Measurements from ENCODE around the gene IP6K2.

DNA sequence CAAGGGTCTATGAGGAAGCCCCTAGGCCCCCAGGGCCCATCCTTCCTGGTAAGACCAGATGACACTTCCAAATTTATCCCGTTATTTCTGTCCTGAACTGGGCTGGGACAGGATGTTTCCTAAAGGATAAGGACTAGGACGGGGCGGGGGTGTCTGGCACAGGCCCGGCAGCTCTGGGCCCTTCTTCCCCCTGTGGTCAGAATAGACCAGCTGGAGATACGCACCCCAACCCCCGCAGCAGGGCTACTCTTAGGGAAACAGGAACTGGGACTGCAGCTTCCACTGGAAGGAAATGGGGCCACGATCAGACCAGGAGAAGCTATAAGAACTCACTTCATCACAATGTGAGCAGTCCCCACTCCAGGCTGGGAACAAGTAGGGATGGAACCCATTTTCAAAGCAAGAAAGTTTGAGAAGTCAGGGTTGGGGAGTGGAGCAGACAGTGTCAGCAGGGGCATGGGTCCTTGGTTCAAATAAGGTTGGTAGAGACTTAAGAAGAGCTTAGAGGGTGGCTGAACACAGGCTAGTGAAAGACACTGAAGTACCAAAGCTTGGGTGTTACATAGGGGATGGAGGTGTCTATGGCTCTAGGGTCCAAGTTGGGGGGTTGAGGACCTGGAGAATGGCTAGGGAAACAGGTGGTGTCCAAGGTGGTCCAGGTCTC is 32.4 kb downstream of the IP6K2 start:
- TF ChIP-seq EZH2 (IDR thresholded peaks at IDR 0.05; ENCODE audit: low read length, unreplicated experiment) (no peak), CTCF (conservative IDR thresholded peaks at IDR 0.05; ENCODE audit: low read depth, low read length) (no peak)
